Measurements from ENCODE around the gene POLR2B.

DNA sequence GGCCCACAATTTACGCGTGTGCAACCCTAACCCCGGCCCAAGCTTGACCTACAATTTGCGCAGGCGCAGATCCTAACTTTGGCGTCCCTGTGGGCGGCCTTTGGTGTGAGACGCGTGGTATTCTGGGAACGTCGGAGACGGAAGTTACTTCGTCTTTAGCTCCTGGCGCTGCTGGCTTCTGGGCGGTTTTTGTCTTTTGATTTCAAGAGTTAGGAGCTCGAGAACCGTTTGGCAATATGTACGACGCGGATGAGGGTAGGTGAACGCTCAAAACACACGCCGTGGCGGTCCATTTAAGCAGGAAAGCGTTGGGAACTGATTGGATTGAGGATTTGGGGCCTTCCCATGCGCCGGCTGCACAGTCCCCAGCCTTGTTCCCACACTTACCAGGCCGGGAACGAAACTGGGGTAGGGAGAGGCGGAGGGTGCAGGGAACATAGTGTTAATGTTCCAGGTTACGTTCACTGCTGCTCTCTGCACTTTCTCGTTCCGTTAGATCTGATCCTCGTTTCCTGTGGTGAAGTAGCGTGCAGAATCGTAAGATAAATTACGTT, at the start of gene POLR2B:
- no peak for TF ChIP-seq EZH2 (IDR thresholded peaks at IDR 0.05; ENCODE audit: low read depth)
- TF ChIP-seq, protein P1, sequence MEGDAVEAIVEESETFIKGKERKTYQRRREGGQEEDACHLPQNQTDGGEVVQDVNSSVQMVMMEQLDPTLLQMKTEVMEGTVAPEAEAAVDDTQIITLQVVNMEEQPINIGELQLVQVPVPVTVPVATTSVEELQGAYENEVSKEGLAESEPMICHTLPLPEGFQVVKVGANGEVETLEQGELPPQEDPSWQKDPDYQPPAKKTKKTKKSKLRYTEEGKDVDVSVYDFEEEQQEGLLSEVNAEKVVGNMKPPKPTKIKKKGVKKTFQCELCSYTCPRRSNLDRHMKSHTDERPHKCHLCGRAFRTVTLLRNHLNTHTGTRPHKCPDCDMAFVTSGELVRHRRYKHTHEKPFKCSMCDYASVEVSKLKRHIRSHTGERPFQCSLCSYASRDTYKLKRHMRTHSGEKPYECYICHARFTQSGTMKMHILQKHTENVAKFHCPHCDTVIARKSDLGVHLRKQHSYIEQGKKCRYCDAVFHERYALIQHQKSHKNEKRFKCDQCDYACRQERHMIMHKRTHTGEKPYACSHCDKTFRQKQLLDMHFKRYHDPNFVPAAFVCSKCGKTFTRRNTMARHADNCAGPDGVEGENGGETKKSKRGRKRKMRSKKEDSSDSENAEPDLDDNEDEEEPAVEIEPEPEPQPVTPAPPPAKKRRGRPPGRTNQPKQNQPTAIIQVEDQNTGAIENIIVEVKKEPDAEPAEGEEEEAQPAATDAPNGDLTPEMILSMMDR (conservative IDR thresholded peaks at IDR 0.05) = no peak

Measured in PC-9 (cell line).